ENCODE data around the gene USP49.
"Not testable (repeated sequence)": the region's sequence is repeated elsewhere in the genome, so short reads cannot be mapped to it uniquely, and the experiment has no call there.

USP49 gene

DNA sequence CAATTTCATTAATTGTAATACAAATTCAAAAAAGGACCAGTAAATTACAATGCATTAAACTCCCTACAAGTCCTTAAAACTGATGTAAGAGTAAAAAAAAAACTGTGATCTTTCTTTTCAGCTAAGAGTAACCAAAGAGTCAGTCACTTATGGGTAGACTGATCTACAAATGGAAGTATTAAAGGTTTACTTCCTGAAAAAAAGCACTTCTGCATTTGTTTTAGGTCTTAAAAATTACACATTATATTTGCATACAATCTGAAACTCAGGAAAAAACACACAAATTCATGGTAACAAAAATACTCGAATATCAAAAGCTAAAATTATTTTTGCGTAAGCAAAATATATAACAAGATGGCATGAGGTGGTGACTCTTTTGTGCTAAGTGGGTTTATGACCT, 23.5 kb downstream of the USP49 start:
- DNase-seq: no peak

DNA sequence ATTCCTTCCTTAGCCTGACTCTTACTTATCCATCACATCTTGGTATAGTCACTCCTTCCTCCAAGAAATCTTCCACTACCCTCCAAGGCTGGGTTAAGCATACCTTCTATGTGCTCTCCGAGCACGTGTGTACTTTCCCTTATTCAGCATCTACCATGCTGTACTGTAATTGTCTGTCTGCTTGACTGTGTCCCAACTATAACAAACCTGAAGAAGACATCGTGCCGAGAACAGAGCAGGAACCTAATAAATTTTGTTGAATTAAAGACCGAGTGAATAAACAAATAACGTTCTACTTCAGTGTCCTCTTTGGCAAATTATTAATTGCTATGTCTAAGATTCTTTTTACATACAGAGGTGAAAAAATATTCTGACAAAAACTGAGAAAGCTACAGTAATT, 35.8 kb downstream of the USP49 start:
- no peak for DNase-seq

DNA sequence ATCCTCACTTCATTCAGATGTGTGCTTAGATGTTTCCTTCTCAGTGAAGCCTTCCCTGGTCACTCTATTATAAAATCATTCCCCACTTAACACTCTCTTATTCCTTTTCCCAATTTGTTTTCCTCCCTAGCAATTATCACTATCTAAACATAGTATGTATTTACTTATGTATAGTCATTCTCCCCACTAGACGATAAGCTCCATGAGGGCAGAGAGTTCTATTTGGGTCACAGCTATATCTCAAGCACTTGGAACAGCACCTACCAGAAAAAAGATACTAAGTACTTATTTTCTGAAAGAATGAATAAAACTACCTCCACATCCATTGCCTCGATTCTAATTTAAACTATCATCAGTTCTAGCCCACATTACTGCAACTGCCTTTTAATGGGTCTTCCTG, 36.5 kb downstream of the USP49 start:
- DNase-seq: no peak

DNA sequence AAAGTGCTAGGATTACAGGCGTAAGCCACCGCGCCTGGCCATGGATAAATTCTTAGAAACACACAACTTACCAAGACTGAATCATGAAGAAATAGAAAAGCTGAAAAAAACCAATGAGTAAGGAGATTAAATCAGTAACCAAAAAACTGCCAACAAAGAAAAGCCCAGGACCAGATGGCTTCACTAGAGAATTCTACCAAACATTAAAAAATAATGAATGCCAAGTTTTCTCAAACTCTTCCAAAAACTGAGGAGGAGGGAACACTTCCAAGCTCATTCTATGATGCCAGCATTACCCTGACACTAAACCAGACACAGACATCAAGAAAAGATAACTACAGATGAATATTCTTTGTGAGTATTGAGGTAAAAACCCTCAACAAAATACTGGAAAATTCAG, 44.3 kb downstream of the USP49 start:
- no peak for DNase-seq

DNA sequence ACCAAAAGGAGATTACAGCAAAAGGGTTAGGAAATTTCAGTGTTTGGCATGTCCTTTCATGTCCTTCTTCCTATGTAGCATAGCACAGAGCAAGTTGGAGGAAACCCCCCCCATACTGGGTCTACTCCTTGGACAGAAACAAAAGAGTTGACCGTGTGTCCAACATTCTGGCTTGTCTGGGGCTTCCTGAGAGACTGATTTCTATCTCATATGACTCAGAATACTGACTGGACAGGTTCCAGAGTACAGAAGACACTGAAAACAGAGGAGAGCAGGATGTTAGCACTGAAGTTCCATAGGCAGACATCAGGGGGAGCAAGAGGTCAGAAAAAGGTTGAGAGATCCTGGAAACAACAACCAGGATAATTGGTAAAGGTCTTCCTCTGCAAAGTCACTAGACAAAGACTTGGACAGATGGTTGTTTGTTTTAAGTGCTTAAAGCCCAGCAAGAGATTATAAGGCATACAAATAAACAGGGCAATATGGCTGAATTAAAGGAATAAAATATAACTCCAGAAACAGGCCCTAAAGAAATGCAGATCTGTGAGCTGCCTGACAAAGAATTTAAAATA, 48.4 kb downstream of the USP49 start:
- peak; percentile 26 for DNase-seq

DNA sequence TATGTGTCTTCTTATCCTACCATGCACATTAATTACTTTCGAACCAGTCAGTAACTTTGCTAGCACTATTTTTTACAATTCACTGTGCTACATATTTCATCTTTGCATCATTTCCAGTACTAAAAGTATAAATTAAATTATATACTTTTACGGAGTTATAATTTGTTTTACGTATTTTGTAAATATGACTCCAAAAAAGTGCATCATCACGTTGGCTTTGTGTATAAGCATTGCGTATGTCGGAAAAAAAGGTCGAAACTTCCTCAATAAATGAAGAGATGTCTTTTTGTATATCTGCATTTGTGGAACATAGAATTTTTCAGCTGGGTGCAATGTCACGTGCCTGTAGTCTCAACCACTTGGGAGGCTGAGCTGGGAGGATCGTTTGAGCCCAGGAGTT, 52.0 kb downstream of the USP49 start:
- DNase-seq: no peak

DNA sequence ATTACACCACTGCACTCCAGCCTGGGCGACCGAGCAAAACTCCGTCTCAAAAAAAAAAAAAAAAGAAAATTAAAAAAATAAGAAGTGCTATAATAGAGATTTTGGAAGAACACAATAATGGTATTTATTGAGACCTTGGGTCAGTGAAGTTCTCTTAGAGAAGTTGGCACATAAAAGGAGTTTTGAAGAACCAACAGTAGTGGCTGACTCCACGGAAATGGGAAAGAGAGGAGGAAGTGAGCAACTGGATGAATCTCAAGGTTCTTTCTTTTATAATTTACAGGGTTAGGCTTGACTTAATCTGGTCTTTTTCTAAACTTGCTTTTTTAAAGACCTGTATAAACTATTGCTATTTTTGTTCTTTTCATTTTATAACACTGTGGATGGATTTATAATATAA, 54.8 kb downstream of the USP49 start:
- DNase-seq: no peak

DNA sequence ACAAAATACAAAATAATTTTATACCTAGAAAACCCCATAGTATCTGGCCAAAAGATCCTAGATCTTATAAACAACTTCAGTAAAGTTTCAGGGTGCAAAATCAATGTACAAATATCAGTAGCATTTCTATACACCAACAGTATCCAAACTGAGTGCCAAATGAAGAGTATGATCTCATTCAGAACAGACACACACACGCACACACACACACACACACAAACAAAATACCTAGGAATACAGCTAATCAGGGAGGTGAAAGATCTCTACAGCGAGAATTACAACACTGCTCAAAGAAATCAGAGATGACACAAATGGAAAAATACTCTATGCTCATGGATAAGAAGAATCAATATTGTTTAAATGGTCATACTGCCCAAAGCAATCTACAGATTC, 58.5 kb downstream of the USP49 start:
- DNase-seq: no peak

DNA sequence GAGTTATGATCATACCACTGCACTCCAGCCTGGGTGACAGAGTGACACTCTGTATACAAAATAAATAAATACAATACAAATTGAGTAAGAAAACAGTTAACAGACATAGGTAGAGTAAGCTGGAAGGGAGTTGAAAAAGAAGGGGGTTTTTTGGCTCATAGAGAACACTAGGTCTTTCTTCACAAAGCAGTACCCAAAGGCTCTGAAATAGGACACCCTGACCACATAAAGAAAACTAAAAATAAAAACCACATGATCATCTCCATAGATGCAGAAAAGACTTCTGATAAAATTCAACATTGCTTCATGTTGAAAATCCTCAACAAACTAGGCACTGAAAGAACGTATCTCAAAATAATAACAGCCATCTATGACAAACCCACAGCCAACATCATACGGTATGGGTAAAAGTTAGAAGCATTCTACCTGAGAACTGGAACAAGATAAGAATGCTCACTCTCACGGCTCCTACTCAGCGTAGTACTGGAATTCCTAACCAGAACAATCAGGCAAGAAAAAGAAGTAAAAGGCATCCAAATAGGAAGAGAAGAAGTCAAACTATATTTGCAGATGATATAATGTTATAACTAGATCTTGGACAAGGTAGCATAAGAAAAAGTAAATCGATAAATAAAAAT, 59.0 kb downstream of the USP49 start:
- no peak for DNase-seq

DNA sequence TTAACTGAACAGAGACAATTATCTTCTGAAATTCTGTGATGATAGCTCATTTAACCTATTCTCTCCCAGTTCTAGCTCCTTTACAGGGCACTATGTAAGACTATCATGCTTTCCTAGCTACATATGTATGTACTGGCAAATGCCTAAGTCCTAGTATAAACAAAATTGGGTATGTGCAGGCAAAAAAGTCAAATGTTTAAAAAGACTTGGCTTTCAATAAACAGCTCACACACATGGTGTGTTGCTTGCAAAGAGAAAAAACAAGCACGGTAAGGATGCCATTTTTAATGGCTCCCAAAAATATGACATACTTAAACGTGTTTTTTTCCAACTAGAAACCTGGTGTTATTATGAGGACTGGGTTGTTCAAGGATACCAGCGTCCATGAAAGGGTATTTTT, 62.9 kb downstream of the USP49 start:
- DNase-seq: no peak

DNA sequence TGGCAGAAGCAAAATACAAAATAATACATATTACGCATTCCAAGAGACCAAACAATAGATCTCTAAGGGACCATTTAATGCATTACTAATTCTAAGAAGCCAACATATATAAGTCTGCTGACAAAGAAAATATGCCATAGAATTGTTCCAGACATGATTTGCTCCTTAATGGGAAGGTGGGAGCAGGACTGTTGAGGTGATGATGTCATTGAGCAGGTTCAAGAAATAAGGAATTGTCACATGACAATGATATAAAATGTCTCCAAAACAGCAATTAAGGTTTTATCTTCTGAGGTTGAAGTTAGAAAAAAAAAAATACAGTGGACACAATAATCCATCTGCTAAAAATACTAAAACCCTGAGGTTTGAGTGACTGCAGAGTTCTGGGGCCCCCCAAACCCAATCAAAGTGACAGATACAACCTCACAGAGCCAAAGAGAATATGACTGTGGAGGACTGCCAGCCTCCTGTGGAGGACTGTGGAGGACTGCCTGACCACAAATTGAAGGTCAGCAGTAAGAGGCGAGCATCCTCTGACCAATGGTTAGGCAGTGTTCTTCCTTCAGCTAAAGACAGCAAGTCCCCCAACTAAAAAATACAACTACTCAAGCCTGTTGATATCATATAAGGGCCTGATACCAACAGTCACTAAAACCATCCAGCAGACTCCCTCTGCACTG, 68.7 kb downstream of the USP49 start:
- no peak for DNase-seq

DNA sequence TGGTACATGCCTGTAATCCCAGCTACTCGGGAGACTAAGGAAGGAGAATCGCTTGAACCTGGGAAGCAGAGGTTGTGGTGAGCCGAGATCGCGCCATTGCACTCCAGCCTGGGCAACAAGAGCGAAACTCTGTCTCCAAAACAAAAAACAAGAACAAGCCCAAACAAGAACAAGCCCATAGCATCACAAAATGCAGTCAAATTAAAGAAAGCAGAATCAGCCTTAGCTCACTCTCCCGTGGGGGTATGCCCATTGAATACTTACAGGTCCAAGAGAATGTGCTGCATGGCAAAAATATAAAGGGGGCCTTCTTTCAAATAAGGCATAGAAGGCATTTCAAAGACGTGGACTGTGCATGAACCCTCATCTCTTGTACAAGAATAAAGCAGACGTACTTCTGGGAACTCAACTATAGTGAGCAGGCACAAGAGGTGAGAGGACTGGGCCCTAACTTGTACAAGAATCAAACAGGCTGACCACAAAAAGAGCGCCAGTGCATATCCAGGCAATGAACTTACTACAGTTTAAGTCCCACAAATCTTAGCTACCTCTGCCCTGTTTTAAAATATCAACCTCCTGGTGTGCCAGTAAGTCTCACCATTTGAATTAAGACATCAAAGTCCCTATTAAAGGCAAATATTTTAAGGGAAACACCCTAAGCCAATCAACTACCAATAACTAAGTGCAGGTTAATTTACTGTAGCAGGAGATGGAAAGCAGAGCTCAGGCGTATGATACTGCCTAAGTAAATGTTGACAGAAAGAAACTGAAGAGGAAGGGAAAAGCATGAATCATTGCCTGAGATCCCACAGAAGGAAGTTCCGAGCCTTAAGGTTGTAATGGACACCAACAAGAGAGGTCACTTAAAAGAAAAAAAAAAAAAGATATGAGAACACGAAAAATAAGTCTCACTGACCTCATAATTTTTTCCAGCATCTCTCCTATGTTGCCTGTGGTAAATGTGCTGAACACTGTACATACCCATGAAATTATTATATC, 70.3 kb downstream of the USP49 start:
- DNase-seq: no peak

DNA sequence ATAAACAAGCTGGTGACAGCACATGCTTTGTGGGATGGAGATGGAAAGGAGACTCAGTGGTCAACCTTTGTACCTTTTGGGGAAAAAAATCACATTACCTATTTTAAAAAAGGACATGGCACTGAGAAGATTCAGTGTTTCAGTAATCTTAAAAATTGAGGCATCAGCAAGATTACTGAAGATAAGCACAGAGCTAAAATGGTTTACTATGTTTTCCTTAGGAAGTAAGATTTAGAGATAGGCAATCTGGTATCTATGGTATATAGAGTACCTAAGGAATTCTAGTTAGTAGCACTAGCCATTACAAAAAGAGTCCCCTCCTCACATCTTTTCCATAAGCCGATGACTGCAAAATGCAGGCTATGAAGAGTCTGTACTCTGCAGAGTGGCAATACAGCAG, 72.0 kb downstream of the USP49 start:
- no peak for DNase-seq

DNA sequence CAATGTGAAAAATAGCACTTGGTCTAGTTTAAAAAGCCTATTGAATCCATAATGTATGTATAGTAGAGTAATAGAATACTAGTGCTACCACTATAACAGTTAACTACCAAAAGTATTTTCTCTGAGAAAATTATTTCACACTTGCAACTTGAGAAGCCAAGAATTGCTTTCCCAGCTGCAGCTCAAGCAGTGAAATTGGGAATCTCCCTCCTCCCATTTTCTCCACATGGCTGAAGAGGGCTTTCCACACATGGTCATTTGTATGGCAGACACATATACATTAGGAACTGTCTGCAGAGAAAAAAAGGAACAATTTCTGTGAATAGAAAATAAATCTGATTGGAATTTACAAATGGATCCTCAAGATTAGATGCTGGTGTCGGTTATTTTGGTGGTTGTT, 73.2 kb downstream of the USP49 start:
- no peak for DNase-seq

DNA sequence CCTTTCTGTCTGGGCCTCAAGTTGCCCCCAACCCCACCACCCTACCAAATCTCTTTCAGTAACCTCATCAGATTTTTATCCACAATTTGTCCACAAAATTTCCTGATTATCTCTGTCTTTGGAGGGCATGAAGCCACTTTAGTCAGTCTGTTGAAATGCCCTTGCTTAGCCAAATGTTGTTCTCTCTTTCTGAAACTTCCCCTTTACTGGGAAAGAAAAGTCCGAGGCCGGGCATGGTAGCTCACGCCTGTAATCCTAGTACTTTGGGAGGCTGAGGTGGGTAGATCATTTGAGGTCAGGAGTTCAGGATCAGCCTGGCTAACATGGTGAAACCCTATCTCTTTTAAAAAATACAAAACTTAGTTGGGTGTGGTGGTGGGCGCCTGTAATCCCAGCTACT, 73.9 kb downstream of the USP49 start:
- no peak for DNase-seq

DNA sequence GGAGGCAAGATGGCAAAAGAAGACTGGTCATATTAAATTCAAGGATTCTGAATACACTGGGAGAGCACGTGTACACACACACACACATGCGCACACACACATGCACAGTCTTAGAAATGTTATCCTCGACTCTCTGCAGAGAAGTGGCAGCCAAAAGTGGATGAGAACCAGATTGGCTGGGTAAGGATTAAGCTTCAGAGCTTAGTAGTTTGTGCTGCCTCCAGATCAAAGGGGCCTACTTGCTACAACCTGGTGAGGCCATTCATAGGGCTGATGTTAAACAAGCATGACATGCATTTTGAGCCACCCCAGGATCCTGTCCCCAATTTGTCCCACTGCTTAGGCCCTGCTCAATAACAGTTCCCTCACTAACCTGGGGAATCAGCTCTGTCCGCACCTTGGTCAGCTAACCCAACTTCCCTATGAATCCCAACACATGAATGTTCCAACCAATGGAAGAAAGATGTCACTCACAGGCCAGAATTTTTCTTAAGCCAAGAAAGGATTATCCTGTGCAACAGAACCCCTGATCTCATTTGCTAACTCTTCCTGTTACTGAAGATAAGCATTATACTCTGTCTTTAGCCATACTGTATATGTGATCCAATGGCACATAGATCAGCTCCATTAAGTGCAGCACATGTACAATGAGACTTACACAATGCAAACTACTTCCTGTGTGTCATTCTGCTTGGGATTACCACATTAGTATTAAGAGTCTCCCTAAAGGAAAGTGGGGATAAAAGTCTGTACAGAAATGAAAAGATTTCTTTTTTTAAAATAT, 76.7 kb downstream of the USP49 start:
- DNase-seq: no peak

DNA sequence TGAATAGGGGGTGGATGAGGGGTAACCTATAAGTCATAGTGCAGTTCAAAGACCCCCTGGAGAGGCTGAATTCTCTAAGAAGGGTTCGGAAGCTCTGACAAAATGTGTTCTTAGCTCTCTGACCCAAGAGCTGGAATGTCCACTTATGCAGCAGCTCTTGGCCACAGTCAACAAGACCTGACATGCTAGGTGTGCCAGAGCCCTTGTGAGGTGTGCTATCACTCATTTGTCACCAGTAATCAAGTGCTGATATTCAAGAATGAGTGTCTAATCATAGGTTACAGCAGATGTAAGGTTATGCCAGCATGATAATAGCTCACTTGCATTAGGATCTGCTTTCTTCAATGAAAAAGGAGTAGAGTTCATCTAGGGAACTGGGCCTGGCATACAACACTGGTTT, 79.6 kb downstream of the USP49 start:
- no peak for DNase-seq

DNA sequence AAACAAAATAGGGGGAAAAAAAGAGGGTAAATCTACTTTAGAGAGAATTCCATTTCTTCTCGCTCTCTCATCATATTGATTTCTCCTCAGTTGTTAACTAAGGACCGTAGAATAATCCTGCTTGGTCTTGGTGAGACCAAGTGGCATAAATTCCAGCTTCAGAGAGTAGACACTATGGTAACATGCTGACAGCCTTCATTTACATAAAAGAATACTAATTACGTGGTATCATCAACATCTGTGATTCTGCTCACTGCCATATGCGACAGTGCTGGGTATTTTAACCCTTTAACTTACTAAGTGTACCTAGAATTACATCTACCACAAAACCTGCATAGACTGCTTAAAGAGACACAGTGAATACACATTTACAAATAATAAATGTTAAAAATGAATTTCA, 80.5 kb downstream of the USP49 start:
- no peak for DNase-seq

DNA sequence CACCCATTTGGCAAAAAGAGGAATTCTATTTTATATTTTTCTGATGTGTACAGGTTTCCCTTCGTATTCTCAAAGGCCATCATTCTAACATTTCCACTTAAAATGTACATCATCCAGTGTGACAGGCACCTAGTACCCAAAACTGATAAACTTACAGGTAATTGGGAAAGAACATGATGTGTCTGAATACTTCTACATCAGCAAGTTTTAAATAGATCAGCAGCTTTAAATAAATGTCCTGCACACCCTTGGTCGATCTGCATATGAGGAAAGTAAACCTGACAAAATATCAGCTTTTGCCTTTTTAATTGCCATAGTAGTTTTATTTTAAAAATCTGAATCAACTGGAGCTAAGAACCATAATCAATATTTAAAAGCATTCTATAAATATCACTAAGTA, 81.2 kb downstream of the USP49 start:
- no peak for DNase-seq

DNA sequence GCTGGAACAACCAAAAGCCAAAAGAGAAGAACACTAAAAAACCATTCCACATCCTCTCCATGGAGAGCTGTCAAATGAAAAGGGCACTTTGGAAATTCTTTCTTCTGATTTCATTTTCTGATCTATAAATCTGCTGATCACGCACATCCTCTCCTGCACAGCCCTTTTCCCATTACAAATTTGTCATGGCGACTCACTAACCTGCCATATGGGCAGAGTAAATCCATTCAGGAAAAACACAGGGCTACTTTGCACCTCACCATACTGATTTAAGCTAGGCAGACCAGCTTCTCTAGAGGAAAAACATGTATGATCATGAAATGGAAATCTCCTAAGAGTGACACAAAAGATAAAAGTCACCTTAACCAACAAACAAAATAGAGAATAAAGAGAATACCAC, 81.7 kb downstream of the USP49 start:
- no peak for DNase-seq

DNA sequence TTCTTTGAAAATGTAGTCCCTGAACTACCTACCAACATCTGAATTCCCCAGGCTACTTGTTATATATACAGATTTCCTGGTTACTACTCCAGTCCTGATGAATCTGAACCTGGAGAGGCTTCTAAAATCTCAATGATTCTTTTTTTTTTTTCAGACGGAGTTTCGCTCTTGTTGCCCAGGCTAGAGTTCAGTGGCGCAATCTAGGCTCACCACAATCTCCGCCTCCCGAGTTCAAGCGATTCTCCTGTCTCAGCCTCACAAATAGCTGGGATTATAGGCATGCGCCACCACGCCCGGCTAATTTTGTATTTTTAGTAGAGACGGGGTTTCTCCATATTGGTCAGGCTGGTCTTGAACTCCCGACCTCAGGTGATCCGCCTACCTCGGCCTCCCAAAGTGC, 83.2 kb downstream of the USP49 start:
- DNase-seq: not testable (repeated sequence)

DNA sequence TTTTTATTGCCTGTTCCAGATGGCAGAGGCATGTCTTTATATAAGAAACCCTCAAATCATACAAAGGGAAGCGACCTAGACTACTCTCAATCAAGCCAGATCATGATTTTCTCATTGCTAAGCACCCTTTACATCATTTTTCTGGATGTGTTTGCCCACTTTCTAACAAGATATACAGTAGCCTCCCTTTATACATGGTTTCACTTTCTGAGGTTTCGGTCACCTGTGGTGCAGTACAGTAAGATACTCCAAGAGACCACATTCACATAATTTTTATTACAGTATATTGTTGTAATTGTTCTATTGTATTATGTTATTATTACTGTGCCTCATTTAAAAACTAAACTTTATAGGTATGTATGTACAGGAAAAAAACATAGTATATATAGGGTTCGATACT, 84.1 kb downstream of the USP49 start:
- no peak for DNase-seq

Measured in effector CD8-positive, alpha-beta T cell (primary cell).